DMS53 treated with DMSO at 0.1 percent for 48 hours (cell line): ENCODE measurements around the gene RAB30.

Experiments
- DNase-seq: peaks from one replicate; lab custom pipeline; 2025; ENCODE audit not compliant: unreplicated experiment; lab: John Stamatoyannopoulos, UW

Gene RAB30

GRCh38 chr11:83070731-83071566, 748 bp downstream of the RAB30 start:
- no peak for DNase-seq

- no peak for DNase-seq
Observed at GRCh38 chr11:83070044-83070701, 1.5 kb downstream of the RAB30 start.

- peak; percentile 25 for DNase-seq
Observed at GRCh38 chr11:83069441-83070043, 2.2 kb downstream of the RAB30 start.

- DNase-seq, result no peak
Observed at GRCh38 chr11:83068568-83068967, 3.1 kb downstream of the RAB30 start.

- no peak for DNase-seq
Observed at GRCh38 chr11:83064011-83064410, 7.7 kb downstream of the RAB30 start.

GRCh38 chr11:83063073-83063754, 8.5 kb downstream of the RAB30 start:
- DNase-seq, result no peak

- DNase-seq, result no peak
Observed at GRCh38 chr11:83061883-83062282, 9.8 kb downstream of the RAB30 start.

GRCh38 chr11:83060965-83061364, 10.7 kb downstream of the RAB30 start:
- no peak for DNase-seq

GRCh38 chr11:83057721-83058120, 14.0 kb downstream of the RAB30 start:
- no peak for DNase-seq

GRCh38 chr11:83056611-83057010, 15.1 kb downstream of the RAB30 start:
- no peak for DNase-seq

GRCh38 chr11:83056204-83056603, 15.5 kb downstream of the RAB30 start:
- no peak for DNase-seq

GRCh38 chr11:83054904-83055380, 16.8 kb downstream of the RAB30 start:
- DNase-seq, result peak; percentile 100

- peak; percentile 74 for DNase-seq
Observed at GRCh38 chr11:83054001-83054400, 17.7 kb downstream of the RAB30 start.

GRCh38 chr11:83051760-83052671, 19.7 kb downstream of the RAB30 start:
- no peak for DNase-seq

GRCh38 chr11:83047515-83048225, 24.0 kb downstream of the RAB30 start:
- DNase-seq, result no peak

- no peak for DNase-seq
Observed at GRCh38 chr11:83046621-83047172, 25.0 kb downstream of the RAB30 start.

- peak; percentile 99 for DNase-seq
Observed at GRCh38 chr11:83044958-83045712, 26.6 kb downstream of the RAB30 start.

- no peak for DNase-seq
Observed at GRCh38 chr11:83042964-83043711, 28.6 kb downstream of the RAB30 start.
